HG02642 (cell line): ENCODE measurements around the gene EIF4B.

Source experiments
- ATAC-seq: cut with Tn5 transposase; IDR thresholded peaks from one replicate; pipeline ENCODE4 v1.9.1; 2021; ENCODE audit warnings: mild to moderate bottlenecking; ENCODE audit not compliant: unreplicated experiment, poor library complexity

EIF4B gene

GRCh38 chr12:53056901-53057300 is 50.6 kb downstream of the EIF4B start:
- no peak for ATAC-seq

GRCh38 chr12:53057816-53058500 is 51.7 kb downstream of the EIF4B start:
- no peak for ATAC-seq

- ATAC-seq, result no peak
Measured at GRCh38 chr12:53058674-53059433, 52.6 kb downstream of the EIF4B start.

GRCh38 chr12:53059434-53060063 is 53.3 kb downstream of the EIF4B start:
- no peak for ATAC-seq

GRCh38 chr12:53060064-53060720 is 53.9 kb downstream of the EIF4B start:
- no peak for ATAC-seq

GRCh38 chr12:53060721-53061276 is 54.5 kb downstream of the EIF4B start:
- no peak for ATAC-seq

- no peak for ATAC-seq
Measured at GRCh38 chr12:53061404-53062010, 55.3 kb downstream of the EIF4B start.

GRCh38 chr12:53062011-53062961 is 56.0 kb downstream of the EIF4B start:
- no peak for ATAC-seq

GRCh38 chr12:53062977-53063707 is 56.9 kb downstream of the EIF4B start:
- no peak for ATAC-seq

- no peak for ATAC-seq
Measured at GRCh38 chr12:53063708-53064612, 57.7 kb downstream of the EIF4B start.

- no peak for ATAC-seq
Measured at GRCh38 chr12:53064613-53065436, 58.6 kb downstream of the EIF4B start.

- no peak for ATAC-seq
Measured at GRCh38 chr12:53065470-53065869, 59.2 kb downstream of the EIF4B start.

GRCh38 chr12:53065975-53066931 is 60.0 kb downstream of the EIF4B start:
- ATAC-seq, result no peak

- no peak for ATAC-seq
Measured at GRCh38 chr12:53067074-53067992, 61.1 kb downstream of the EIF4B start.
